Astrocyte of the cerebellum (primary cell): ENCODE results near the gene TASP1.
"Not testable (repeated sequence)": the region's sequence is repeated elsewhere in the genome, so short reads cannot be mapped to it uniquely, and the experiment has no call there.

Source experiments
- DNase-seq: peaks from one replicate; pipeline ENCODE4 v3.0.0-alpha.2; 2011; ENCODE audit warnings: low read depth
- H3K4me3 ChIP-seq: 2 replicates; pipeline ENCODE4 v1.5.1; 2011; ENCODE audit warnings: mild to moderate bottlenecking, low read depth, low read length, moderate library complexity
- in situ Hi-C: cut with HindIII; loops from 2 replicates; pipeline ENCODE4 v1.10.0; 2017; ENCODE audit warnings: low sequenced_read_pairs
- TF ChIP-seq, protein P1 (sequence below): IDR thresholded peaks from 2 replicates; pipeline ENCODE4 v1.5.1; 2012; ENCODE audit warnings: low read length, low read depth, moderate library complexity, mild to moderate bottlenecking; ENCODE audit errors: missing control alignments

TASP1 gene

DNA sequence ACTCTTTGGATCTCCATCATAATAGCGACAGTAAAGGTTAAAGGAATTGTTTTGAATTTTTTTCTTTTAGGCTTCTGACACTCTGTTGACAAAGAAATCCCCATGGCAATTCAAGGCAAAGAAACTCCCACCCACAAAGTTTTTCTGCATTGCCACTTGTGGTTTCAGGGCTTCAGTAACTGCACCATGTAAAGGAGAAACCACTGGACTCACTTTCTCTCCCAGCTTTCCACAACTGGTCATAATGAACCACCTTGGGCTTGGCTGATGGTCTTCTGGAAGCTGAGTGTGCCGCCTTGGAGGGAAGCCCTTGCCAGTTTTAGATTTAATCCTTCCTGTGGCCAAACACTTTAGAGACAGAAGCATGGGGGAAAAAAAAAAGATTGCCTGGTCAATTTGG, 254.6 kb downstream of the TASP1 start:
- no peak for DNase-seq
- TF ChIP-seq, protein P1, sequence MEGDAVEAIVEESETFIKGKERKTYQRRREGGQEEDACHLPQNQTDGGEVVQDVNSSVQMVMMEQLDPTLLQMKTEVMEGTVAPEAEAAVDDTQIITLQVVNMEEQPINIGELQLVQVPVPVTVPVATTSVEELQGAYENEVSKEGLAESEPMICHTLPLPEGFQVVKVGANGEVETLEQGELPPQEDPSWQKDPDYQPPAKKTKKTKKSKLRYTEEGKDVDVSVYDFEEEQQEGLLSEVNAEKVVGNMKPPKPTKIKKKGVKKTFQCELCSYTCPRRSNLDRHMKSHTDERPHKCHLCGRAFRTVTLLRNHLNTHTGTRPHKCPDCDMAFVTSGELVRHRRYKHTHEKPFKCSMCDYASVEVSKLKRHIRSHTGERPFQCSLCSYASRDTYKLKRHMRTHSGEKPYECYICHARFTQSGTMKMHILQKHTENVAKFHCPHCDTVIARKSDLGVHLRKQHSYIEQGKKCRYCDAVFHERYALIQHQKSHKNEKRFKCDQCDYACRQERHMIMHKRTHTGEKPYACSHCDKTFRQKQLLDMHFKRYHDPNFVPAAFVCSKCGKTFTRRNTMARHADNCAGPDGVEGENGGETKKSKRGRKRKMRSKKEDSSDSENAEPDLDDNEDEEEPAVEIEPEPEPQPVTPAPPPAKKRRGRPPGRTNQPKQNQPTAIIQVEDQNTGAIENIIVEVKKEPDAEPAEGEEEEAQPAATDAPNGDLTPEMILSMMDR = no peak
- in situ Hi-C loops = no loop called here
- no peak overlapping the region for H3K4me3 ChIP-seq

DNA sequence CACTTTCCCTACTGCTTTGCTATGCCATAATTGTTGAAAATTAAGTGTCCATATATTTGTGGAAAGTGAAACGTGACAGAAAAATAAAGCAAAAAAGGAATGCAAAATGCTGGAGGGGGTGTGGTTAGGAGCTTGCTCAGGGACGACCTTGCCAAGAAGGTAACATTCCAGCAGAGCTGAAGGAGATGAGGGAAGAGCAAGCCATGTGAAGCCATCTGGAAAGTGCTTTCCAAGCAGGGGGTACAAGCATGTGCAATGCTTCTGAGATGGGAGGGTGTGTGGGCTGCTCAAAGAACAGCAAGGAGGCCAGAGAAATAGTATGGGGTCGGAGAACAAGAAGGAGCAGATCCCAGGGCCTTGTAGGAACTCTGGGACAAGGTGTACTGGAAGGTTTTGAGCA, 255.9 kb downstream of the TASP1 start:
- TF ChIP-seq, protein P1 = no peak
- DNase-seq = no peak
- H3K4me3 ChIP-seq = no peak overlapping the region
- in situ Hi-C loops = no loop called here

DNA sequence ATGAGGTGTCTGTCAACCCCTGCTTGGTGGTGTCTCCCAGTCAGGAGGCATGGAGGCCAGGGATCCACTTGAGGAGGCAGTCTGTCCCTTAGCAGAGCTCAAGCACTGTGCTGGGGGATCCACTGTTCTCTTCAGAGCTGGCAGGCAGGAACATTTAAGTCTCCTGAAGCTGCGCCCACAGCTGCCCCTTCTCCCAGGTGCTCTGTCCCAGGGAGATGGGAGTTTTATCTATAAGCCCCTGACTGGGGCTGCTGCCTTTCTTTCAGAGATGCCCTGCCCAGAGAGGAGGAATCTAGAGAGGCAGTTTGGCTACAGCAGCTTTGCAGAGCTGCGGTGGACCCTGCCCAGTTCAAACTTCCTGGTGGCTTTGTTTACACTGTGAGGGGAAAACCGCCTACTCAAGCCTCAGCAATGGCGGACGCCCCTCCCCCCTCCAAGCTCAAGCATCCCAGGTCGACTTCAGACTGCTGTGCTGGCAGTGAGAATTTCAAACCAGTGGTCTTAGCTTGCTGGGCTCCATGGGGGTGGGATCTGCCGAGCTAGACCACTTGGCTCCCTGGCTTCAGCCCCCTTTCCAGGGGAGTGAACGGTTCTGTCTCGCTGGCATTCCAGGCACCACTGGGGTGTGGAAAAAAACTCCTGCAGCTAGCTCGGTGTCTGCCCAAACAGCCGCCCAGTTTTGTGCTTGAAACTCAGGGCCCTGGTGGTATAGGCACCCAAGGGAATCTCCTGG, 258.1 kb downstream of the TASP1 start:
- DNase-seq, H3K4me3 ChIP-seq, in situ Hi-C loops: not testable (repeated sequence)

DNA sequence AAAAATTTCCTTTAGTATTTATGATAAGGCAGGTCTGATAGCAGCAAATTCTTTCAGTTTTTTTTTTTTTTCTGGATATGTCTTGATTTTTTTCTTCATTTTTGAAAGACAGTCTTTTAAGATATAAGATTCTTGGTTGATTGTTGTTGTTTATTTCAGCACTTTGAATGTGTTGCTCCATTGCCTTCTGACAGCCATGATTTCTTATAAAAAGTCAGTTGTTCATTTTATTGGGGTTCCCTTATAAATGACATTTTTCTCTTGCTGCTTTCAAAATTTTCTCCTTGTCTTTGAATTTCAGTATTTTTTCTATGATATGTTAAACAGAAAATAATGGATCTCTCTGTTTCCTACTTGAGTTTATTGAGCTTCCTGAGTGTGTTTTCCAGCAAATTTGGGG, 265.3 kb downstream of the TASP1 start:
- DNase-seq = no peak
- H3K4me3 ChIP-seq = no peak overlapping the region
- TF ChIP-seq, protein P1 = no peak
- in situ Hi-C loops = no loop called here

DNA sequence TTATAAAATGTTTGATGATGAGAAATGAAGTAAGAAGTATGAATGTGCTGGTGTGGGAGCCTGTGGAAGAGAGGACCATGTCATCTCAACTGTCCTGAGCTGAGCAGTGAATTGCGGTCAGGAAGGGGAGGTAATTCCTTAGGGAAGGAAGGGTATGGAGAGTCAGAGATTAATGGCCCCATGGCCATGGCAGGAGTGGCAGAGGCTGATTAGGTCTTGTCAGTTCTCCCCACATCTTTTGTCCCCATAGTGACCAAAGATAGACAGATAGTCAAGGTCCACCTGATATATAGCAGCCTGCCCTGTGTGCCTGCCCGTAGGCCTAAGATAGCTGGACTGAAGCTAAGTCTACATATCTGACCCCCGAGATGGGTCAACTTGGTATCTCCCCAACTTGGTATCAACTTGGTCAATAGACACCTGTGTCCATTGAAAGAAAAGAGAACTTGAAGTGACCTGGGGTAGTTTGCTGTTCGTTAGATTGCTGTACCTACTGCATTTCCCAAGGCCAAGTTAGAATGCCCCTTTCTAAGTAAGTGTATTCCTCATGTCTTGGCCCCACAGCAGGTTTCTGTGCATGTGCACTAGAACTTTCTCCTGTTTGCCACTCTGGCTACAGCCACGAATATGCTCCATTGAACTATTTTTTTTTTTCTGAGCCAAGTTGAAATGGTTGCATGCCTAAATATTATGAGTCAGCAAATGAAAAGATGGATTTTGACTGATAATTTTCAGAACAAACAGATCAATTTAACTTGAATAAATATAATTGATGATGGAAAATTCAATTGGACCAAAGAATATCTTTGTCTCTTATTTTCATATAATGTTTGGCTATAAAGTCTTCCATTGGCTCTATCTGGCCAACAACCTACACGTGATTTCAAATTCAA, 274.2 kb downstream of the TASP1 start:
- TF ChIP-seq, protein P1 = no peak
- in situ Hi-C loops = no loop called here
- DNase-seq = no peak
- H3K4me3 ChIP-seq = no peak overlapping the region

DNA sequence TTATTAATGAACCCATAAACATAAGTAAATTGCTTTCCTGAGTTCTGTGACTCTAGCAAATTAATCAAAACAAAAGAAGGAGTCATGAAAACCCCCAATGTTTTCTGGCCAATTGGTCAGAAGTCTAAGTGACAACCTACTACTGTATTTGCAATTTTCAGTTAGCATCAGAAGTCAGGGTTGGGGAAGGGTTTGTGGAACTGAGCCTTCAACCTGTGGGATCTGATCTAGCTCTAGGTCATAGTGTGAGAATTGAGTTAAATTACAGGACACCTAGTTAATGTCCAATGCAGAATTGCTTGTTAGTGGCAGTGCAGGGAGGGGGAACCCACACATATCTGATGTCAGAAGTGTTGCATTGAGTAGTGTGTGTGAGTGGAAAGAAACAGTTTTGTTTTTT, 275.3 kb downstream of the TASP1 start:
- in situ Hi-C loops = no loop called here
- TF ChIP-seq, protein P1 = no peak
- DNase-seq = no peak
- H3K4me3 ChIP-seq = no peak overlapping the region

DNA sequence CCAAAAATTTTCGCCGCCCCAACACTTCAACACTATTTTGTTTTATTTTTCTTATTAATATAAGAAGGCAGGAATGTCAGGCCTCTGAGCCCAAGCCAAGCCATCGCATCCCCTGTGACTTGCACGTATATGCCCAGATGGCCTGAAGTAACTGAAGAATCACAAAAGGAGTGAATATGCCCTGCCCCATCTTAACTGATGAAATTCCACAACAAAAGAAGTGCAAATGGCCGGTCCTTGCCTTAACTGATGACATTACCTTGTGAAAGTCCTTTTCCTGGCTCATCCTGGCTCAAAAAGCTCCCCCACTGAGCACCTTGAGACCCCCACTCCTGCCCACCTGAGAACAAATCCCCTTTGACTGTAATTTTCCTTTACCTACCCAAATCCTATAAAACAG, 276.6 kb downstream of the TASP1 start:
- DNase-seq, in situ Hi-C loops, H3K4me3 ChIP-seq: not testable (repeated sequence)

DNA sequence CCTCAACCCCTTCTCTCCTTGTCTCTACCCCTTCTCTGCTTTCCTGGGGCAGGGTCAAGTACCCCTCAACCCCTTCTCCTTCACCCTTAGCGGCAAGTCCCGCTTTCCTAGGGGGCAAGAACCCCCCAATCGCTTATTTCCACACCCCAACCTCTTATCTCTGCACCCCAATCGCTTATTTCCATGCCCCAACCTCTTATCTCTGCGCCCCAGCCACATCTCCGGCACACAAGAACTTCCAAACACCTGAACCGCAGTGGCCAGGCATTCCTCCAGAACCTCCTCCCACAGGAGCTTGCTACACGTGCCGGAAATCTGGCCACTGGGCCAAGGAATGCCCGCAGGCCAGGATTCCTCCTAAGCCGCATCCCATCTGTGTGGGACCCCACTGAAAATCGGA, 279.8 kb downstream of the TASP1 start:
- DNase-seq, in situ Hi-C loops, H3K4me3 ChIP-seq: not testable (repeated sequence)

DNA sequence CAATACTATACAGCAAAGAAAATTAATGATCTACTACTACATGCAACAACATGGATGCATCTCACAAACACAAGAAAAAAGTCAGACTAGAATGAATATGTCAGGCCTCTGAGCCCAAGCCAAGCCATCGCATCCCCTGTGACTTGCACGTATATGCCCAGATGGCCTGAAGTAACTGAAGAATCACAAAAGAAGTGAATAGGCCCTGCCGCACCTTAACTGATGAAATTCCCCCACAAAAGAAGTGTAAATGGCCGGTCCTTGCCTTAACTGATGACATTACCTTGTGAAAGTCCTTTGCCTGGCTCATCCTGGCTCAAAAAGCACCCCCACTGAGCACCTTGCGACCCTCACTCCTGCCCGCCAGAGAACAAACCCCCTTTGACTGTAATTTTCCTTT, 280.9 kb downstream of the TASP1 start:
- in situ Hi-C loops = not testable (repeated sequence)

More for the DNA sequence above, 280.9 kb downstream of the TASP1 start:
- not testable (repeated sequence) for H3K4me3 ChIP-seq, DNase-seq
